NCI-H2196 (cell line): Measurements from ENCODE around the gene SAP130.

Experiments
- DNase-seq: peaks from one replicate; lab custom pipeline; 2025; ENCODE audit not compliant: unreplicated experiment; lab: John Stamatoyannopoulos, UW

Gene SAP130

GRCh38 chr2:128026448-128027277, 1.2 kb downstream of the SAP130 start:
- DNase-seq, result no peak

- DNase-seq, result no peak
These were observed 3.0 kb downstream of the SAP130 start for GRCh38 chr2:128024816-128025215.

GRCh38 chr2:128017561-128017960, 10.3 kb downstream of the SAP130 start:
- no peak for DNase-seq

- no peak for DNase-seq
These were observed 11.2 kb downstream of the SAP130 start for GRCh38 chr2:128016620-128017019.

- no peak for DNase-seq
These were observed 15.2 kb downstream of the SAP130 start for GRCh38 chr2:128012698-128013097.

- DNase-seq, result no peak
These were observed 19.7 kb downstream of the SAP130 start for GRCh38 chr2:128008074-128008672.

- DNase-seq, result no peak
These were observed 23.4 kb downstream of the SAP130 start for GRCh38 chr2:128004509-128004908.

- DNase-seq, result no peak
These were observed 24.4 kb downstream of the SAP130 start for GRCh38 chr2:128003463-128003862.

- no peak for DNase-seq
These were observed 31.7 kb downstream of the SAP130 start for GRCh38 chr2:127996160-127996559.

GRCh38 chr2:127995725-127996124, 32.1 kb downstream of the SAP130 start:
- no peak for DNase-seq

- DNase-seq, result no peak
These were observed 34.2 kb downstream of the SAP130 start for GRCh38 chr2:127993659-127994058.

GRCh38 chr2:127991742-127992141, 36.1 kb downstream of the SAP130 start:
- DNase-seq, result no peak

GRCh38 chr2:127986548-127987079, 41.2 kb downstream of the SAP130 start:
- no peak for DNase-seq

GRCh38 chr2:127985735-127986134, 42.1 kb downstream of the SAP130 start:
- DNase-seq, result no peak

GRCh38 chr2:127985026-127985734, 42.7 kb downstream of the SAP130 start:
- no peak for DNase-seq

- no peak for DNase-seq
These were observed 43.3 kb downstream of the SAP130 start for GRCh38 chr2:127984551-127984950.

- no peak for DNase-seq
These were observed 58.4 kb downstream of the SAP130 start for GRCh38 chr2:127969446-127969845.

GRCh38 chr2:127968610-127969339, 59.1 kb downstream of the SAP130 start:
- DNase-seq, result no peak

GRCh38 chr2:127961729-127962128, 66.1 kb downstream of the SAP130 start:
- DNase-seq, result no peak

GRCh38 chr2:127957240-127957639, 70.6 kb downstream of the SAP130 start:
- DNase-seq, result no peak

- DNase-seq, result no peak
These were observed 73.0 kb downstream of the SAP130 start for GRCh38 chr2:127954857-127955256.
